Thyroid gland (tissue), 4 donors: ENCODE measurements around the gene NFE2.

ENCODE experiments used
- POLR2A ChIP-seq, 2 donors: fragments of 450-650 bp; IDR thresholded peaks; one replicate each; pipeline ENCODE4 v1.6.1; 2017; ENCODE audit warnings: antibody characterized with exemption in 2 of 2, mild to moderate bottlenecking in 2 of 2, moderate library complexity in 1 of 2
- TF ChIP-seq, protein P1 (sequence below), 6 experiments: fragments of 200-600 bp in 3 of 6; fragments of 450-650 bp in 3 of 6; sonication (generic) in 3 of 6; IDR thresholded peaks; one replicate each; pipeline ENCODE4 v1.5.1; 2016 to 2019; ENCODE audit warnings: antibody characterized with exemption in 6 of 6, mild to moderate bottlenecking in 2 of 6, inconsistent platforms in 1 of 6, moderate library complexity in 1 of 6

DNA sequence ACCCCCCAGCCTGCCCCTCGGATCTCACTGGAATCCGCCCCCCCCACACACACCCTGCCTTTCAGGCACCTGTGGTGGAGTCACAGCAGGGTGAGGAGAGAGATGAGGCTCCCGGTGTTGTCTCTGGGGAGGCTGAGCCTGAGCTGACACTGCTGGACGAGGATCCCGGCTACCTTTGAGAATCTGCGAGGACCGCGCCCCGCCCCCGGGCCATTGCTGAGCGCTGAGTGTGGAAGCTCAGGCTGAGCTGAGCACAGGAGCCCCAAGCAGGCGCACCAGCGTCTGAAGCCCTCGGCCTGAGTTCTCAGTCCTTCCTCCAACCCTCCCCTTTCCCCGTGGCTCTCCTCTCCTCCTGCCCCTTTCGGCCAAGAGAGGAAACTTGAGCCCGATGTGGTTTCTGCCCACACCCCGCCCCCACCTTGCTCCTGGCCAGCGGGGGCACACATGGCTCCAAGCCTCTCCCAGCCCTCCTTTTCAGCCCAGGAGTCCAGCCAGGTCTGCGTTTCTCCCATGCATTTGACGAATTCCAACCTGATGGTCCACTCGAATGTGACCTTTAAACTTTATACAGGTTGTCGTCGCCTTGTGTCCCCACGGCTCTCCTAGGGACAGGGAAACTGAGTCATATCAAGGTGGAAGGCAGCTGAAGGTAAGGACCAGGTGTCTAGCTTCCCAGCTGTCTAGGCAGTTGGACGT is at the start of gene NFE2:
- TF ChIP-seq, protein P1, sequence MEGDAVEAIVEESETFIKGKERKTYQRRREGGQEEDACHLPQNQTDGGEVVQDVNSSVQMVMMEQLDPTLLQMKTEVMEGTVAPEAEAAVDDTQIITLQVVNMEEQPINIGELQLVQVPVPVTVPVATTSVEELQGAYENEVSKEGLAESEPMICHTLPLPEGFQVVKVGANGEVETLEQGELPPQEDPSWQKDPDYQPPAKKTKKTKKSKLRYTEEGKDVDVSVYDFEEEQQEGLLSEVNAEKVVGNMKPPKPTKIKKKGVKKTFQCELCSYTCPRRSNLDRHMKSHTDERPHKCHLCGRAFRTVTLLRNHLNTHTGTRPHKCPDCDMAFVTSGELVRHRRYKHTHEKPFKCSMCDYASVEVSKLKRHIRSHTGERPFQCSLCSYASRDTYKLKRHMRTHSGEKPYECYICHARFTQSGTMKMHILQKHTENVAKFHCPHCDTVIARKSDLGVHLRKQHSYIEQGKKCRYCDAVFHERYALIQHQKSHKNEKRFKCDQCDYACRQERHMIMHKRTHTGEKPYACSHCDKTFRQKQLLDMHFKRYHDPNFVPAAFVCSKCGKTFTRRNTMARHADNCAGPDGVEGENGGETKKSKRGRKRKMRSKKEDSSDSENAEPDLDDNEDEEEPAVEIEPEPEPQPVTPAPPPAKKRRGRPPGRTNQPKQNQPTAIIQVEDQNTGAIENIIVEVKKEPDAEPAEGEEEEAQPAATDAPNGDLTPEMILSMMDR (IDR thresholded peaks at IDR 0.05), result peak in 3 of 6 experiments; percentile 14 to 19 (median 15)
- TF ChIP-seq POLR2A (IDR thresholded peaks at IDR 0.05), result peak in 1 of 2 donors; percentile 57
